Neural progenitor cell (in vitro differentiated cells): ENCODE data around the gene OR5AP2. TPM values are rescaled to one million over a fixed set of nuclear protein-coding genes. Genes with fewer than 3 reads are reported as not detected.
A peak's percentile ranks its signal among the peaks of the same experiment; 100 is the strongest.
"Not testable (repeated sequence)": the region's sequence is repeated elsewhere in the genome, so short reads cannot be mapped to it uniquely, and the experiment has no call there.

Experiments
- DNase-seq: peaks from one replicate; pipeline ENCODE4 v3.0.0-alpha.2; 2016; ENCODE audit warnings: low spot score
- H2AFZ ChIP-seq: fragments of 200-600 bp; sonication (generic); replicated peaks from 2 replicates; pipeline ENCODE4 v1.6.1; 2016; ENCODE audit warnings: antibody characterized with exemption
- H3F3A ChIP-seq: fragments of 200-600 bp; sonication (generic); 2 replicates; pipeline ENCODE4 v1.6.1; 2016; ENCODE audit warnings: antibody characterized with exemption, low read depth
- H3K27ac ChIP-seq: fragments of 200-600 bp; sonication (generic); 2 replicates; pipeline ENCODE4 v1.5.1; 2016; ENCODE audit warnings: mild to moderate bottlenecking
- H3K27me3 ChIP-seq: fragments of 200-600 bp; sonication (generic); 2 replicates; pipeline ENCODE4 v1.6.1; 2016; ENCODE audit warnings: mild to moderate bottlenecking, moderate library complexity
- H3K36me3 ChIP-seq: fragments of 200-600 bp; sonication (generic); 2 replicates; pipeline ENCODE4 v1.5.1; 2016
- H3K4me1 ChIP-seq: fragments of 200-600 bp; sonication (generic); 2 replicates; pipeline ENCODE4 v1.6.1; 2016; ENCODE audit warnings: mixed run types
- H3K4me2 ChIP-seq: fragments of 200-600 bp; sonication (generic); 2 replicates; pipeline ENCODE4 v1.6.1; 2016
- H3K4me3 ChIP-seq: fragments of 200-600 bp; sonication (generic); 2 replicates; pipeline ENCODE4 v1.5.1; 2016
- H3K79me2 ChIP-seq: fragments of 200-600 bp; sonication (generic); 2 replicates; pipeline ENCODE4 v1.6.1; 2016; ENCODE audit warnings: low read depth
- H3K9ac ChIP-seq: fragments of 200-600 bp; sonication (generic); 2 replicates; pipeline ENCODE4 v1.6.1; 2016
- H3K9me3 ChIP-seq: fragments of 200-600 bp; sonication (generic); 2 replicates; pipeline ENCODE4 v1.5.1; 2016; ENCODE audit warnings: low read depth
- H4K20me1 ChIP-seq: fragments of 200-600 bp; sonication (generic); 2 replicates; pipeline ENCODE4 v1.6.1; 2016; ENCODE audit warnings: low read depth
- H3K27ac Mint-ChIP-seq: 3 replicates; pipeline ENCODE4 v1.8.0; 2021; ENCODE audit warnings: mixed read lengths
- H3K27me3 Mint-ChIP-seq: 2 replicates; pipeline ENCODE4 v1.8.0; 2022; ENCODE audit warnings: low read depth, mild to moderate bottlenecking, inconsistent platforms, moderate library complexity, mixed read lengths; ENCODE audit not compliant: insufficient read depth
- H3K36me3 Mint-ChIP-seq: 3 replicates; pipeline ENCODE4 v1.8.0; 2021; ENCODE audit warnings: mixed read lengths
- H3K4me1 Mint-ChIP-seq: 3 replicates; pipeline ENCODE4 v1.8.0; 2021; ENCODE audit warnings: mixed read lengths
- H3K4me3 Mint-ChIP-seq: 3 replicates; pipeline ENCODE4 v1.8.0; 2021; ENCODE audit warnings: mild to moderate bottlenecking, moderate library complexity, mixed read lengths
- H3K9me3 Mint-ChIP-seq: 3 replicates; pipeline ENCODE4 v1.8.0; 2020; ENCODE audit warnings: mixed read lengths
- CTCF ChIP-seq: fragments of 200-600 bp; sonication (generic); IDR thresholded peaks from 2 replicates; pipeline ENCODE4 v1.5.1; 2017; ENCODE audit warnings: antibody characterized with exemption, mild to moderate bottlenecking
- EZH2 ChIP-seq: fragments of 200-600 bp; sonication (generic); IDR thresholded peaks from 2 replicates; pipeline ENCODE4 v1.6.1; 2017; ENCODE audit warnings: antibody characterized with exemption, mild to moderate bottlenecking, moderate library complexity
- EZH2phosphoT487 ChIP-seq: fragments of 200-600 bp; sonication (generic); IDR thresholded peaks from 2 replicates; pipeline ENCODE4 v1.6.1; 2017; ENCODE audit warnings: antibody characterized with exemption
- small RNA-seq: library from RNA; depleted of rRNA; stranded (forward); fragments of <200 nt; gene quantifications from one replicate; pipeline ENCODE3, GENCODE V24; 2015
- total RNA-seq: library from RNA; depleted of rRNA; stranded (reverse); fragments of >200 nt; gene quantifications from 2 replicates; pipeline ENCODE4 v1.2.3, GENCODE V29; 2015; ENCODE audit warnings: low replicate concordance

The OR5AP2 gene
- total RNA-seq, 1 donor from 2014 or later: not detected

- Histone ChIP-seq H3K4me3 (no peak overlapping the region), H3K27ac (no peak overlapping the region), H3K9ac (no peak overlapping the region), H2AFZ (peak overlapping the region; percentile 38), H3K27me3 (no peaks in the 10 kb centered on the region), H4K20me1 (no peaks in the 10 kb centered on the region), H3K4me2 (no peak overlapping the region), H3K79me2 (no peaks in the 10 kb centered on the region), H3K9me3 (no peaks in the 10 kb centered on the region), H3K4me1 (no peaks in the 10 kb centered on the region), H3F3A (no peaks in the 10 kb centered on the region), H3K36me3 (no peaks in the 10 kb centered on the region)
- no peak overlapping the region for H3K4me3 Mint-ChIP-seq
- peak; percentile 68 for DNase-seq
- H3K36me3 Mint-ChIP-seq: no peaks in the 10 kb centered on the region
- H3K4me1 Mint-ChIP-seq: no peaks in the 10 kb centered on the region
- no peaks in the 10 kb centered on the region for H3K9me3 Mint-ChIP-seq
- no peaks in the 10 kb centered on the region for H3K27me3 Mint-ChIP-seq
- no peak overlapping the region for H3K27ac Mint-ChIP-seq
- TF ChIP-seq EZH2phosphoT487 (no peak), CTCF (peak; percentile 76)
These were observed 17.6 kb downstream of the OR5AP2 start for GRCh38 chr11:56624661-56625110.

- Histone ChIP-seq H3K9me3 (no peaks in the 10 kb centered on the region), H3K9ac (no peak overlapping the region), H3K4me2 (no peak overlapping the region), H3K4me3 (no peak overlapping the region), H3K4me1 (no peaks in the 10 kb centered on the region), H3F3A (no peaks in the 10 kb centered on the region), H2AFZ (no peak overlapping the region), H3K79me2 (no peaks in the 10 kb centered on the region), H3K27me3 (no peaks in the 10 kb centered on the region), H3K36me3 (no peaks in the 10 kb centered on the region), H3K27ac (no peak overlapping the region), H4K20me1 (no peaks in the 10 kb centered on the region)
- Mint-ChIP-seq H3K27me3 (peaks cover 2% of the 10 kb centered on the region), H3K4me3 (no peak overlapping the region), H3K4me1 (no peaks in the 10 kb centered on the region), H3K9me3 (no peaks in the 10 kb centered on the region), H3K27ac (no peak overlapping the region), H3K36me3 (no peaks in the 10 kb centered on the region)
- DNase-seq: no peak
- TF ChIP-seq EZH2: no peak
- TF ChIP-seq EZH2phosphoT487: no peak
- no peak for TF ChIP-seq CTCF
These were observed 31.1 kb downstream of the OR5AP2 start for GRCh38 chr11:56611174-56611573.

- not testable (repeated sequence) for H3K27ac Mint-ChIP-seq, H4K20me1 ChIP-seq, H3K4me3 Mint-ChIP-seq
These were observed 50.0 kb downstream of the OR5AP2 start for GRCh38 chr11:56592088-56592717.

More at GRCh38 chr11:56592088-56592717, 50.0 kb downstream of the OR5AP2 start:
- not testable (repeated sequence) for DNase-seq, H3K4me3 ChIP-seq, H3K4me2 ChIP-seq, H3F3A ChIP-seq, H2AFZ ChIP-seq, H3K4me1 Mint-ChIP-seq, H3K9ac ChIP-seq, H3K36me3 ChIP-seq, H3K27ac ChIP-seq, H3K79me2 ChIP-seq, H3K27me3 Mint-ChIP-seq, H3K9me3 ChIP-seq, H3K27me3 ChIP-seq, H3K36me3 Mint-ChIP-seq, H3K9me3 Mint-ChIP-seq, H3K4me1 ChIP-seq

Small RNAs within 50 kb of the gene (small RNA-seq; reads per million reads assigned to genes)
- not detected for gene AP004245.1

Other genes starting within 250 kb of the OR5AP2 start
- gene OR5AL1, start 229.7 kb downstream of the OR5AP2 start, total RNA-seq: not detected in 2 replicates
- gene OR5M3, start 169.1 kb downstream of the OR5AP2 start, total RNA-seq: not detected in 2 replicates
- not detected in 2 replicates for gene OR5M8, start 151.1 kb downstream of the OR5AP2 start, total RNA-seq
- not detected in 2 replicates for gene OR5M11, start 99.2 kb downstream of the OR5AP2 start, total RNA-seq
- gene OR5M10, start 64.7 kb downstream of the OR5AP2 start, total RNA-seq: not detected in 2 replicates
- gene OR5M1, start 27.6 kb downstream of the OR5AP2 start, total RNA-seq: not detected in 2 replicates
- not detected in 2 replicates for gene OR5AR1, start 21.2 kb upstream of the OR5AP2 start, total RNA-seq
- gene OR9G1, start 56.7 kb upstream of the OR5AP2 start, total RNA-seq: not detected in 2 replicates
- gene OR9G4, start 106.3 kb upstream of the OR5AP2 start, total RNA-seq: not detected in 2 replicates